HepG2 (cell line): ENCODE measurements around the gene OR1M1. TPM values are rescaled to one million over a fixed set of nuclear protein-coding genes. Genes with fewer than 3 reads are reported as not detected.

ENCODE experiments used
- ATAC-seq: fragments of 200-7000 bp; cut with Tn5 transposase; 3 replicates; pipeline ENCODE4 v1.9.1; 2020; ENCODE audit warnings: mild to moderate bottlenecking, moderate library complexity
- BruUV-seq: library from RNA; stranded (reverse); fragments of 400-500 nt; replicated peaks from 2 replicates; lab custom pipeline; 2021; lab: Mats Ljungman, UMichigan
- CTCF ChIA-PET: fragments of 300-600 bp; formaldehyde crosslinking; extraction: SDS; loops from one replicate; lab custom pipeline; 2021; ENCODE audit warnings: low total read pairs, inconsistent platforms, low intra/inter-chr PET ratio; lab: Yijun Ruan, JAX
- POLR2A ChIA-PET: fragments of 350-600 bp; sonication (Branson Sonifier 250); formaldehyde crosslinking; loops from one replicate; lab custom pipeline; 2020; ENCODE audit warnings: antibody characterized with exemption, inconsistent platforms; lab: Yijun Ruan, JAX
- DNase-seq: peaks from one replicate; pipeline ENCODE4 v3.0.0-alpha.2; 2015; ENCODE audit warnings: low spot score
- FAIRE-seq: peaks from 3 replicates; lab custom pipeline; 2011; peaks lifted over from hg19 to GRCh38; lab: Jason Lieb, UNC
- H2AFZ ChIP-seq: one replicate; pipeline ENCODE4 v1.6.1; 2011; ENCODE audit warnings: low read length, inconsistent platforms
- H3K27ac ChIP-seq: fragments of 300-600 bp; 3 replicates; pipeline ENCODE4 v1.8.0; 2011; ENCODE audit warnings: mixed run types, mild to moderate bottlenecking, mixed read lengths, low read length, inconsistent platforms; ENCODE audit not compliant: insufficient read depth; ENCODE audit errors: extremely low read length
- H3K27me3 ChIP-seq, 2 experiments: fragments of 200-600 bp in 1 of 2; 2 replicates in 1 of 2; 3 replicates in 1 of 2; pipeline versions ENCODE4 v1.6.0 to v1.8.0; 2011; ENCODE audit warnings: low read length in 2 of 2, mild to moderate bottlenecking in 2 of 2, moderate library complexity in 2 of 2, inconsistent platforms in 1 of 2; ENCODE audit not compliant: insufficient read depth in 2 of 2, control insufficient read depth in 1 of 2
- H3K36me3 ChIP-seq, 2 experiments: fragments of 200-600 bp in 1 of 2; replicated peaks in 1 of 2; 2 replicates in 1 of 2; 3 replicates in 1 of 2; pipeline versions ENCODE4 v1.5.1 to v1.8.0; 2011; ENCODE audit warnings: low read length in 2 of 2, inconsistent platforms in 1 of 2; ENCODE audit not compliant: insufficient read depth in 2 of 2, control insufficient read depth in 1 of 2
- H3K4me1 ChIP-seq: 2 replicates; pipeline ENCODE4 v1.5.1; 2012; ENCODE audit warnings: low read length, inconsistent platforms; ENCODE audit not compliant: insufficient read depth
- H3K4me2 ChIP-seq: 2 replicates; pipeline ENCODE4 v1.6.0; 2011; ENCODE audit warnings: low read depth, low read length, inconsistent platforms
- H3K4me3 ChIP-seq, 3 experiments: fragments of 200-600 bp in 1 of 3; sonication (generic), shearing (Covaris generic) in 1 of 3; replicated peaks in 1 of 3; 2 replicates each; pipeline ENCODE4 v1.5.1; 2011 to 2016; ENCODE audit warnings: low read length in 3 of 3, inconsistent platforms in 2 of 3, low read depth in 2 of 3, mild to moderate bottlenecking in 2 of 3, control low read depth in 1 of 3, mixed read lengths in 1 of 3; ENCODE audit not compliant: insufficient read depth in 1 of 3
- H3K79me2 ChIP-seq: one replicate; pipeline ENCODE4 v1.6.1; 2011; ENCODE audit warnings: low read length, inconsistent platforms; ENCODE audit not compliant: insufficient read depth
- H3K9ac ChIP-seq: 2 replicates; pipeline ENCODE4 v1.6.0; 2011; ENCODE audit warnings: mild to moderate bottlenecking, low read depth, low read length, inconsistent platforms; ENCODE audit not compliant: insufficient read depth
- H3K9me3 ChIP-seq: 2 replicates; pipeline ENCODE4 v1.5.1; 2012; ENCODE audit warnings: mild to moderate bottlenecking, low read length
- H4K20me1 ChIP-seq: 2 replicates; pipeline ENCODE4 v1.6.0; 2011; ENCODE audit warnings: inconsistent platforms, mild to moderate bottlenecking, low read length, moderate library complexity; ENCODE audit not compliant: insufficient read depth
- ARID2 ChIP-seq: sonication (generic); formaldehyde crosslinking; IDR thresholded peaks from 2 replicates; pipeline ENCODE4 v1.8.1; 2022; ENCODE audit warnings: mild to moderate bottlenecking, missing genetic modification reagents, borderline replicate concordance
- CCAR2 ChIP-seq: fragments of 200-400 bp; formaldehyde crosslinking; optimal IDR thresholded peaks from 2 replicates; pipeline ENCODE3; 2018; ENCODE audit warnings: low read depth, mild to moderate bottlenecking, low read length, moderate library complexity
- CEBPG ChIP-seq: IDR thresholded peaks from 2 replicates; pipeline ENCODE4 v1.6.1; 2016
- FOSL2 ChIP-seq: sonication (generic); formaldehyde crosslinking; IDR thresholded peaks from 2 replicates; pipeline ENCODE4 v1.4.0; 2020; ENCODE audit warnings: missing genetic modification reagents
- ZEB1 ChIP-seq: IDR thresholded peaks from 2 replicates; pipeline ENCODE4 v1.6.1; 2012; ENCODE audit warnings: mild to moderate bottlenecking, low read depth, inconsistent platforms; ENCODE audit not compliant: insufficient replicate concordance
- ZNF292 ChIP-seq: sonication (generic); formaldehyde crosslinking; IDR thresholded peaks from 2 replicates; pipeline ENCODE4 v1.8.1; 2022; ENCODE audit warnings: mild to moderate bottlenecking, low read depth, missing genetic modification reagents, borderline replicate concordance
- ZNF33A ChIP-seq: sonication (generic); formaldehyde crosslinking; IDR thresholded peaks from 2 replicates; pipeline ENCODE4 v1.5.1; 2020; ENCODE audit warnings: missing genetic modification reagents, mild to moderate bottlenecking, moderate library complexity, borderline replicate concordance
- WGBS: methylation state at CpG from one replicate; pipeline ENCODE4 v1.1.6; 2017; ENCODE audit warnings: low lambda C conversion rate; 5-methylcytosine and 5-hydroxymethylcytosine counted together
- in situ Hi-C: cut with HindIII; loops from 2 replicates; pipeline ENCODE4 v1.10.0; 2017; ENCODE audit warnings: low pct_unique_long_range_greater_than_20kb; ENCODE audit not compliant: extremely low pct_ligation_motif_present
- intact Hi-C: fragments of 100-400 bp; cut with micrococcal nuclease; formaldehyde crosslinking; loops from one replicate; pipeline ENCODE4 v1.10.0; 2022; ENCODE audit not compliant: unreplicated experiment
- polyA plus RNA-seq, 8 experiments: library from polyadenylated mRNA; depleted of rRNA in 3 of 8; stranded (reverse) in 7 of 8; unstranded in 1 of 8; fragments of >200 nt; fragmentation: Illumina TruSeq in 4 of 8; extraction: Trizol in 4 of 8; gene quantifications; 2 replicates each; pipeline versions ENCODE4 v1.2.1 to v1.2.3, GENCODE V29; 2011 to 2016; ENCODE audit warnings: low read depth in 4 of 8, missing spikeins in 1 of 8, mixed read lengths in 1 of 8; ENCODE audit not compliant: insufficient read depth in 1 of 8
- total RNA-seq, 5 experiments: library from RNA; depleted of rRNA; stranded (reverse); fragments of >200 nt; fragmentation: Illumina TruSeq; extraction: Trizol; gene quantifications; 2 replicates each; pipeline ENCODE4 v1.2.3, GENCODE V29; 2016; ENCODE audit warnings: low read depth in 1 of 5
- TF ChIP-seq, protein P1 (sequence below): IDR thresholded peaks from 2 replicates; pipeline ENCODE4 v1.4.0; 2020; ENCODE audit warnings: mild to moderate bottlenecking, missing genetic modification reagents
- TF ChIP-seq, protein P2 (sequence below): sonication (generic); formaldehyde crosslinking; IDR thresholded peaks from 2 replicates; pipeline ENCODE4 v1.4.0; 2020; ENCODE audit warnings: mild to moderate bottlenecking, missing genetic modification reagents
- TF ChIP-seq, protein P3 (sequence below): sonication (generic); formaldehyde crosslinking; IDR thresholded peaks from 2 replicates; pipeline ENCODE4 v1.8.1; 2023; ENCODE audit warnings: missing genetic modification reagents, mild to moderate bottlenecking, borderline replicate concordance

The OR1M1 gene
- total and polyA plus RNA-seq, 2 of the 13 experiments (the other 11 are each of a cell fraction or from before 2014, with no cell fraction given): not detected

DNA sequence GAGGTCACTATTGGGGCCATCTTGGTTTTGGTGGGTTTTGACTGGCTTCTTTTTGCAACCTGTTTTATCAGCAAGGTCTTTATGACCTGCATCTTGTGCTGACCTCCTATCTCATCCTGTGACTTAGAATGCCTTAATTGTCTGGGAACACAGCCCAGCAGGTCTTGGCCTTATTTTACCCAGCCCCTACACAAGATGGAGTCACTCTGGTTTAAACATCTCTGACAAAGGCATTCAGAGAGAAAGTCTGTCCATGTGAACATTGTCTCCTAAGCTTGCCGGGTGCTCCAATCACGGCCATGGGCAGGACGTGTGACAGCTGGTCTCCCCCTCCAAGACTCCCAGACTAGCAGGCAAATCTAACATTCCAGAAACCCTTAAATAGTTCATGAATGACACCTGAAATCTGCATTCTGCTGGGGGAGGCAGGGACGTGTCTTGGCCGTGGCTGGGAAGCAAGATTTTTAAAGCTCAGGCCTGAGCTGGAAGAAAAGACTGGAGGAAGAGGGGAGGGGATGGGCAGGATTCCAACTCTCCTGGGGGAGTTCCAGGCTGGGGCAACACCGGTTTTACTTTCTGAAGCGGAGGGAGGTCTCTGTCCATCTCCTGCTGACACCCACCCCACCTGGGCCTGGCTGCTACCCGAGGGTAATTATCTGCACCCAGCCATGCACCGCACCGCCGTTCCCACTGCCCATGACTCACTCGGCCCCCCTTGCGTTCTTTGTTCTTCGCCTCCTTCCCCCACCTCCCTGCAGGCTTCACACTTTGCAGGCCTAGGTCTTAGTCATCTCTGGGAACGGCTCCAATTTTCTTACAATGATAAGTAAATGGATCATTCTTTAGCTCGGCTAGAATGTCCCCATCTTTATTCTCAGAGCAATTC is 11.6 kb upstream of the OR1M1 start:
- no peaks in the 10 kb centered on the region for H3K79me2 ChIP-seq
- in situ Hi-C loops: loop anchor here (25.0 kb wide), 1 partner anchor 413 kb away; no protein-coding TSS in a partner anchor
- no peak overlapping the region for H2AFZ ChIP-seq
- no peak overlapping the region for H3K4me3 ChIP-seq
- FAIRE-seq: no peak
- POLR2A ChIA-PET: no interaction called here
- WGBS: 5% methylated on average over 13 of the region's 16 CpGs
- no peak overlapping the region for H3K27ac ChIP-seq
- intact Hi-C loops: no loop called here
- peak; percentile 65 for ATAC-seq
- no TSS peak for BruUV-seq
- no peaks in the 10 kb centered on the region for H3K9me3 ChIP-seq
- CTCF ChIA-PET: no interaction called here
- no peak overlapping the region for H3K9ac ChIP-seq
- no peaks in the 10 kb centered on the region for H3K36me3 ChIP-seq
- H3K4me2 ChIP-seq: no peak overlapping the region
- peak; percentile 65 for DNase-seq
- 0 out of 2 replicates have a peak, but pooled peaks cover 8% of the 10 kb centered on the region for H3K4me1 ChIP-seq
- H4K20me1 ChIP-seq: no peaks in the 10 kb centered on the region
- no peaks in the 10 kb centered on the region for H3K27me3 ChIP-seq
- TF ChIP-seq, protein P1, sequence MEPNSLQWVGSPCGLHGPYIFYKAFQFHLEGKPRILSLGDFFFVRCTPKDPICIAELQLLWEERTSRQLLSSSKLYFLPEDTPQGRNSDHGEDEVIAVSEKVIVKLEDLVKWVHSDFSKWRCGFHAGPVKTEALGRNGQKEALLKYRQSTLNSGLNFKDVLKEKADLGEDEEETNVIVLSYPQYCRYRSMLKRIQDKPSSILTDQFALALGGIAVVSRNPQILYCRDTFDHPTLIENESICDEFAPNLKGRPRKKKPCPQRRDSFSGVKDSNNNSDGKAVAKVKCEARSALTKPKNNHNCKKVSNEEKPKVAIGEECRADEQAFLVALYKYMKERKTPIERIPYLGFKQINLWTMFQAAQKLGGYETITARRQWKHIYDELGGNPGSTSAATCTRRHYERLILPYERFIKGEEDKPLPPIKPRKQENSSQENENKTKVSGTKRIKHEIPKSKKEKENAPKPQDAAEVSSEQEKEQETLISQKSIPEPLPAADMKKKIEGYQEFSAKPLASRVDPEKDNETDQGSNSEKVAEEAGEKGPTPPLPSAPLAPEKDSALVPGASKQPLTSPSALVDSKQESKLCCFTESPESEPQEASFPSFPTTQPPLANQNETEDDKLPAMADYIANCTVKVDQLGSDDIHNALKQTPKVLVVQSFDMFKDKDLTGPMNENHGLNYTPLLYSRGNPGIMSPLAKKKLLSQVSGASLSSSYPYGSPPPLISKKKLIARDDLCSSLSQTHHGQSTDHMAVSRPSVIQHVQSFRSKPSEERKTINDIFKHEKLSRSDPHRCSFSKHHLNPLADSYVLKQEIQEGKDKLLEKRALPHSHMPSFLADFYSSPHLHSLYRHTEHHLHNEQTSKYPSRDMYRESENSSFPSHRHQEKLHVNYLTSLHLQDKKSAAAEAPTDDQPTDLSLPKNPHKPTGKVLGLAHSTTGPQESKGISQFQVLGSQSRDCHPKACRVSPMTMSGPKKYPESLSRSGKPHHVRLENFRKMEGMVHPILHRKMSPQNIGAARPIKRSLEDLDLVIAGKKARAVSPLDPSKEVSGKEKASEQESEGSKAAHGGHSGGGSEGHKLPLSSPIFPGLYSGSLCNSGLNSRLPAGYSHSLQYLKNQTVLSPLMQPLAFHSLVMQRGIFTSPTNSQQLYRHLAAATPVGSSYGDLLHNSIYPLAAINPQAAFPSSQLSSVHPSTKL (CRISPR knock-in tag): peak; percentile 16; the same call in 1 of the 2 replicates
- TF ChIP-seq ZNF33A: no peak
- TF ChIP-seq FOSL2: peak; percentile 90
- no peak for TF ChIP-seq CEBPG
- TF ChIP-seq CCAR2: no peak
- TF ChIP-seq, protein P2, sequence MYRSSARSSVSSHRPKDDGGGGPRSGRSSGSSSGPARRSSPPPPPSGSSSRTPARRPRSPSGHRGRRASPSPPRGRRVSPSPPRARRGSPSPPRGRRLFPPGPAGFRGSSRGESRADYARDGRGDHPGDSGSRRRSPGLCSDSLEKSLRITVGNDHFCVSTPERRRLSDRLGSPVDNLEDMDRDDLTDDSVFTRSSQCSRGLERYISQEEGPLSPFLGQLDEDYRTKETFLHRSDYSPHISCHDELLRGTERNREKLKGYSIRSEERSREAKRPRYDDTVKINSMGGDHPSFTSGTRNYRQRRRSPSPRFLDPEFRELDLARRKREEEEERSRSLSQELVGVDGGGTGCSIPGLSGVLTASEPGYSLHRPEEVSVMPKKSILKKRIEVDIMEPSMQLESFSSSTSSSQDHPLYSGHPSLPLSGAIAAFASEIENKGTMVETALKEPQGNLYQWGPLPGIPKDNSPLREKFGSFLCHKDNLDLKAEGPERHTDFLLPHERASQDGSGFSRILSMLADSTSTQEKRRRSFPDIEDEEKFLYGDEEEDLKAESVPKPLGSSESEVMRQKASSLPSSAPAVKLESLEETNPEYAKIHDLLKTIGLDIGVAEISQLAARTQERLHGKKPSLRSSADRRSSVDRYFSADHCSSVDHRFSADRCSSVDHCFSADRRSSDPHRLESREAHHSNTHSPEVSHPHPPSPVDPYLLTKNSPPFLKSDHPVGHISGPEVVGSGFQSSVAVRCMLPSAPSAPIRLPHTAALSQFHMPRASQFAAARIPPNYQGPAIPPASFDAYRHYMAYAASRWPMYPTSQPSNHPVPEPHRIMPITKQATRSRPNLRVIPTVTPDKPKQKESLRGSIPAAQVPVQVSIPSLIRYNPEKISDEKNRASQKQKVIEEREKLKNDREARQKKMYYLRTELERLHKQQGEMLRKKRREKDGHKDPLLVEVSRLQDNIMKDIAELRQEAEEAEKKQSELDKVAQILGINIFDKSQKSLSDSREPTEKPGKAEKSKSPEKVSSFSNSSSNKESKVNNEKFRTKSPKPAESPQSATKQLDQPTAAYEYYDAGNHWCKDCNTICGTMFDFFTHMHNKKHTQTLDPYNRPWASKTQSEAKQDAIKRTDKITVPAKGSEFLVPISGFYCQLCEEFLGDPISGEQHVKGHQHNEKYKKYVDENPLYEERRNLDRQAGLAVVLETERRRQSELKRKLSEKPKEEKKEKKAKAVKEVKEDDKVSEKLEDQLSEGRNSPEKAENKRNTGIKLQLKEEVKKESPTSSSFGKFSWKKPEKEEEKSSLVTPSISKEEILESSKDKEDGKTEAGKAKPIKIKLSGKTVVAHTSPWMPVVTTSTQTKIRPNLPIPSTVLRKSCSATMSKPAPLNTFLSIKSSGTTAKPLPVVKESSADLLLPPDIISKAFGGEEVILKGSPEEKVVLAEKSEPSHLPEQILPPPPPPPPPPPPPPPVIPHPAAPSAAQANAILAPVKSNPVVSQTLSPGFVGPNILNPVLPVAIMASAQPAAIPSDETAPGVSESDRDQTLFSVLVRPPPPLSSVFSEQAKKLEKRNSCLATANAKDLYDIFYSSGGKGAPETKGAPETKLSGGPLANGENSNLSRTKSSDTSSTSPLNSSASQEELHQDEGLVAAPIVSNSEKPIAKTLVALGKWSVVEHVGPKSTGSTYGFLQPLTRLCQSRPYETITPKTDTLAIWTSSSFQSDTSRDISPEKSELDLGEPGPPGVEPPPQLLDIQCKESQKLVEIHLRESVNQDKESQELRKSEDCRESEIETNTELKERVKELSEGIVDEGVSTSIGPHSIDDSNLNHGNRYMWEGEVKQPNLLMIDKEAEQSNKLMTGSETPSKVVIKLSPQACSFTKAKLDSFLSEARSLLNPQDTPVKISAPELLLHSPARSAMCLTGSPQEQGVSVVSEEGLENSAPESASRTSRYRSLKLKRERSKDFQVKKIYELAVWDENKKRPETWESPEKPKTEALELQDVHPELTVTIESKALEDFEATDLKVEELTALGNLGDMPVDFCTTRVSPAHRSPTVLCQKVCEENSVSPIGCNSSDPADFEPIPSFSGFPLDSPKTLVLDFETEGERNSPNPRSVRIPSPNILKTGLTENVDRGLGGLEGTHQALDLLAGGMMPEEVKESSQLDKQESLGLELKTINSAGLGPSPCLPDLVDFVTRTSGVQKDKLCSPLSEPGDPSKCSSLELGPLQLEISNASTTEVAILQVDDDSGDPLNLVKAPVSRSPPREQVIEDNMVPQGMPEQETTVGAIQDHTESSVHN (CRISPR knock-in tag): no peak
- TF ChIP-seq ARID2 (CRISPR knock-in tag): no peak
- TF ChIP-seq ZEB1: no peak
- TF ChIP-seq, protein P3, sequence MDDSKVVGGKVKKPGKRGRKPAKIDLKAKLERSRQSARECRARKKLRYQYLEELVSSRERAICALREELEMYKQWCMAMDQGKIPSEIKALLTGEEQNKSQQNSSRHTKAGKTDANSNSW (CRISPR knock-in tag): no peak
- no peak for TF ChIP-seq ZNF292 (CRISPR knock-in tag)
